Smooth muscle cell (in vitro differentiated cells): ENCODE measurements around the gene SLC44A3. TPM values are rescaled to one million over a fixed set of nuclear protein-coding genes. Genes with fewer than 3 reads are reported as not detected.
A peak's percentile ranks its signal among the peaks of the same experiment; 100 is the strongest.

Source experiments
- DNase-seq: peaks from one replicate; lab custom pipeline; 2025; ENCODE audit not compliant: unreplicated experiment; lab: John Stamatoyannopoulos, UW
- H2AFZ ChIP-seq: fragments of 200-600 bp; sonication (generic); 2 replicates; pipeline ENCODE4 v1.6.0; 2016; ENCODE audit warnings: antibody characterized with exemption, low read depth, mild to moderate bottlenecking
- H3F3A ChIP-seq: fragments of 200-600 bp; sonication (generic); 2 replicates; pipeline ENCODE4 v1.6.0; 2017; ENCODE audit warnings: antibody characterized with exemption, low read depth
- H3K27ac ChIP-seq: fragments of 200-600 bp; sonication (generic); 2 replicates; pipeline ENCODE4 v1.5.1; 2016; ENCODE audit warnings: low read depth, mild to moderate bottlenecking
- H3K27me3 ChIP-seq: fragments of 200-600 bp; sonication (generic); 2 replicates; pipeline ENCODE4 v1.6.1; 2016; ENCODE audit warnings: low read depth, mild to moderate bottlenecking
- H3K36me3 ChIP-seq: fragments of 200-600 bp; sonication (generic); 2 replicates; pipeline ENCODE4 v1.5.1; 2016; ENCODE audit warnings: low read depth
- H3K4me1 ChIP-seq: fragments of 200-600 bp; sonication (generic); 2 replicates; pipeline ENCODE4 v1.5.1; 2016; ENCODE audit warnings: low read depth
- H3K4me2 ChIP-seq: fragments of 200-600 bp; sonication (generic); 2 replicates; pipeline ENCODE4 v1.6.0; 2016; ENCODE audit warnings: mild to moderate bottlenecking
- H3K4me3 ChIP-seq: fragments of 200-600 bp; sonication (generic); 2 replicates; pipeline ENCODE4 v1.5.1; 2016; ENCODE audit warnings: mild to moderate bottlenecking
- H3K79me2 ChIP-seq: fragments of 200-600 bp; sonication (generic); 2 replicates; pipeline ENCODE4 v1.6.0; 2016; ENCODE audit warnings: low read depth, mild to moderate bottlenecking
- H3K9ac ChIP-seq: fragments of 200-600 bp; sonication (generic); 2 replicates; pipeline ENCODE4 v1.6.0; 2016; ENCODE audit warnings: low read depth
- H3K9me3 ChIP-seq: fragments of 200-600 bp; sonication (generic); replicated peaks from 2 replicates; pipeline ENCODE4 v1.5.1; 2016; ENCODE audit warnings: low read depth
- H4K20me1 ChIP-seq: fragments of 200-600 bp; sonication (generic); 2 replicates; pipeline ENCODE4 v1.6.0; 2016; ENCODE audit warnings: low read depth
- WGBS: methylation state at CpG from one replicate; pipeline ENCODE4 v1.1.7; 2016; ENCODE audit warnings: low lambda C conversion rate; 5-methylcytosine and 5-hydroxymethylcytosine counted together
- polyA plus RNA-seq: library from polyadenylated mRNA; unstranded; fragments of >200 nt; fragmentation: Nextera tagmentation; extraction: Ambion mirVana; gene quantifications from 2 replicates; pipeline ENCODE4 v1.2.1, GENCODE V29; 2016
- total RNA-seq: library from RNA; depleted of rRNA; stranded (reverse); fragments of >200 nt; gene quantifications from 2 replicates; pipeline ENCODE4 v1.2.3, GENCODE V29; 2014
- TF ChIP-seq, protein P1 (sequence below): fragments of 200-600 bp; sonication (generic); IDR thresholded peaks from 2 replicates; pipeline ENCODE4 v1.5.1; 2017; ENCODE audit warnings: borderline replicate concordance, mild to moderate bottlenecking, antibody characterized with exemption; ENCODE audit not compliant: insufficient read depth, poor library complexity, severe bottlenecking

SLC44A3 gene
- total and polyA plus RNA-seq, 2 experiments from 2014 or later, result 3.2 to 10.0 TPM

DNA sequence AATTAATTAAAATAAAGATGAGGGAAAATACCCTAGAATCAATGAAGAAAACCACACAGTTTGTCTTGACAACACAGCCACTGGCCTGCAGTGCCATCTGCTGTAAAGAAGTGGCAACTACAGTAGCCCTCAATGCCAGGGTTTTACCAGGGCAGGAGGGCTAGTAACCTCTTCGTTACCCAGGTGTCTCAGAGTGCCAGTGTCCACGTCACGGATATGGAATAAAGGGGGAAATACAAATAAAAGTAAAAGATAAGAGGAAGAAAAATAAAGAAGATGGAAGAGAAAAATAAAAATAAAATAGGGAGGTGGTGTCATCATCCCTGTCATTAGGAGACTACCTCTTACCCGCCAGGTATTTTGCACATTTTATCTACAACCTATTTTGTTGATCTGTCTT lies 14.2 kb upstream of the SLC44A3 start:
- Histone ChIP-seq H3K9me3 (no peaks in the 10 kb centered on the region), H3K79me2 (peaks cover 4% of the 10 kb centered on the region), H3K27me3 (no peaks in the 10 kb centered on the region), H3K9ac (no peak overlapping the region), H3K27ac (no peak overlapping the region), H3K4me2 (peak overlapping the region; percentile 58), H4K20me1 (no peaks in the 10 kb centered on the region), H3K36me3 (no peaks in the 10 kb centered on the region), H3K4me1 (peaks cover 21% of the 10 kb centered on the region), H3K4me3 (peak overlapping the region; percentile 8), H2AFZ (no peak overlapping the region), H3F3A (peaks cover 33% of the 10 kb centered on the region)
- WGBS, result 35% methylated on average over 4 of the region's 4 CpGs
- TF ChIP-seq, protein P1, sequence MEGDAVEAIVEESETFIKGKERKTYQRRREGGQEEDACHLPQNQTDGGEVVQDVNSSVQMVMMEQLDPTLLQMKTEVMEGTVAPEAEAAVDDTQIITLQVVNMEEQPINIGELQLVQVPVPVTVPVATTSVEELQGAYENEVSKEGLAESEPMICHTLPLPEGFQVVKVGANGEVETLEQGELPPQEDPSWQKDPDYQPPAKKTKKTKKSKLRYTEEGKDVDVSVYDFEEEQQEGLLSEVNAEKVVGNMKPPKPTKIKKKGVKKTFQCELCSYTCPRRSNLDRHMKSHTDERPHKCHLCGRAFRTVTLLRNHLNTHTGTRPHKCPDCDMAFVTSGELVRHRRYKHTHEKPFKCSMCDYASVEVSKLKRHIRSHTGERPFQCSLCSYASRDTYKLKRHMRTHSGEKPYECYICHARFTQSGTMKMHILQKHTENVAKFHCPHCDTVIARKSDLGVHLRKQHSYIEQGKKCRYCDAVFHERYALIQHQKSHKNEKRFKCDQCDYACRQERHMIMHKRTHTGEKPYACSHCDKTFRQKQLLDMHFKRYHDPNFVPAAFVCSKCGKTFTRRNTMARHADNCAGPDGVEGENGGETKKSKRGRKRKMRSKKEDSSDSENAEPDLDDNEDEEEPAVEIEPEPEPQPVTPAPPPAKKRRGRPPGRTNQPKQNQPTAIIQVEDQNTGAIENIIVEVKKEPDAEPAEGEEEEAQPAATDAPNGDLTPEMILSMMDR, result peak; percentile 99
- no peak for DNase-seq

DNA sequence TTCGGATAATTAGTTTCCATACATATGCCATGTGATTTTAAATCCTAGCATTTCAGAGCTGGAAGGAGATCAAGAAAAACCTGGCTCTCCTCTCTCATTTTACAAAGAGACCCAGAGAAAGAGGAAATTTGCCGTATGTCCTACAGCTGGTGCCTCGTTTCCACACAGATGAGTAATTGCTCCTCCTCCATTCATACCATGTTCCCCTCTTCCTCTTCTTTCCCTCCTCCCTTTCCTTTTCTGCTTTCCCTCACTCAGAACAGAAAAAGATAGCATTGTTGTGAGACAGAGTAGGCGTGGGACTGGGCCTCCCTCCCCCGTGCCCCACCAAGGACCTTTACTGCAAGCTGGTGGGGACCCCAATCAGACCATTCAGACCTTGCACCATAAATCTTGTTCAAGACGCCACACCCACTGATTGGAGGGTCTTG lies 13.7 kb upstream of the SLC44A3 start:
- Histone ChIP-seq H3K27me3 (no peaks in the 10 kb centered on the region), H3K9me3 (no peaks in the 10 kb centered on the region), H3K4me2 (peak overlapping the region; percentile 58), H3F3A (peaks cover 31% of the 10 kb centered on the region), H3K4me3 (peak overlapping the region; percentile 8), H3K36me3 (no peaks in the 10 kb centered on the region), H3K4me1 (peaks cover 19% of the 10 kb centered on the region), H4K20me1 (no peaks in the 10 kb centered on the region), H2AFZ (no peak overlapping the region), H3K27ac (no peak overlapping the region), H3K9ac (no peak overlapping the region), H3K79me2 (peaks cover 4% of the 10 kb centered on the region)
- TF ChIP-seq, protein P1, result no peak
- DNase-seq, result no peak
- 24% methylated on average over 6 of the region's 6 CpGs for WGBS

DNA sequence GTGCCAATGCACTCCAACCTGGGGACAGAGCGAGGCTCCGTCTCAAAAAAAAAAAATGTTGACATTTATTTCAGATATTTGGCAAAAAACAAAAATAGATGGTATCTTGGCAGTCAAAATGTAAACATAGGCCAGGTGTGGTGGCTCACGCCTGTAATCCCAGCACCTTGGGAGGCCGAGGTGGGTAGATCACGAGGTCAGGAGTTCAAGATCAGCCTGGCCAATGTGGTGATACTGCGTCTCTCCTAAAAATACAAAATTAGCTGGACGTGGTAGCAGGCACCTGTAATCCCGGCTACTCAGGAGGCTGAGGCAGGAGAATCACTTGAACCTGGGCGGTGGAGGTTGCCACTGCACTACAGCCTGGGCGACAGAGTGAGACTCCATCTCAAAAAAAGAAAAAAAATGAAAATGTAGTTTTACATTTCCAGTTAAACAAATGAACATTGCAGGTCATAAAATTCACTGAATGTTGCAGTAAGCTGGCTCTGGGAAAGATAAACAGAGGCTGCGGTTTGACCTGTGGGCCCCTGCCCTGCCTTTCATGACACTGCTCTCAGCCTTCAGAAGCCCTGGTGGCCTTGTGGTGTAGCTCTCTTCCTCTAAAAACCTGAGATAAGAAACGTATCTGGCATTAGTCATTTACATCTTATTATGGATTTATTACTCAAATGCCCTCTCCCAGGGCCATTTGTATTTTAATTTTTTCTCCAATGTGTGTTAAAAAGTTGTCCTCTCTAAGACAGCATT lies 12.2 kb upstream of the SLC44A3 start:
- TF ChIP-seq, protein P1, result no peak
- Histone ChIP-seq H3F3A (peaks cover 31% of the 10 kb centered on the region), H3K27me3 (no peaks in the 10 kb centered on the region), H3K9me3 (no peaks in the 10 kb centered on the region), H3K79me2 (peaks cover 4% of the 10 kb centered on the region), H3K36me3 (no peaks in the 10 kb centered on the region), H3K4me1 (peaks cover 13% of the 10 kb centered on the region), H2AFZ (no peak overlapping the region), H4K20me1 (no peaks in the 10 kb centered on the region), H3K4me2 (peak overlapping the region; percentile 66), H3K4me3 (no peak overlapping the region), H3K27ac (peak overlapping the region; percentile 44), H3K9ac (no peak overlapping the region)
- no peak for DNase-seq
- WGBS, result 69% methylated on average over 12 of the region's 12 CpGs

DNA sequence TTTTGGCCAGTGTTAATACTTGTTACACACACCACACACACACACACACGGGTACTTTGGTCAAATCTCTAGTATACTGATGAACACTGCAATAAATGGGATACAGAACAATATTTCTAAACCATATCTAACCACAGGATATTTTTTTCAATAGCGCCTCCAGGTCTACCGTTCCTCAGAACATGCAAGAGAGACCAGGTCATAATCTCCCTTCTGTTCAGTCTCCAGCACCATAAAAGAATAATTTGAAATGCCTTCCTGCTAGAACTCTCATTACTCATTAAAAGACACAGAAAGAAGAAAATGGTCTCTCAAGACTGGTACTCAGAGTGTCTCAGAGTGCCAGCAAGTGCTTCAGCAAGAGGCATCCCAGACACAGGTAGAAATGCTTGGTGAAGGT lies 11.5 kb upstream of the SLC44A3 start:
- DNase-seq, result no peak
- TF ChIP-seq, protein P1, result no peak
- no peak overlapping the region for H3K9ac ChIP-seq
- peaks cover 31% of the 10 kb centered on the region for H3F3A ChIP-seq
- H3K4me1 ChIP-seq, result peaks cover 6% of the 10 kb centered on the region
- no peaks in the 10 kb centered on the region for H3K9me3 ChIP-seq
- peak overlapping the region; percentile 66 for H3K4me2 ChIP-seq
- no peaks in the 10 kb centered on the region for H3K27me3 ChIP-seq
- WGBS, result 68% methylated on average over 3 of the region's 3 CpGs
- H4K20me1 ChIP-seq, result no peaks in the 10 kb centered on the region
- H2AFZ ChIP-seq, result no peak overlapping the region
- no peaks in the 10 kb centered on the region for H3K36me3 ChIP-seq
- H3K79me2 ChIP-seq, result peaks cover 4% of the 10 kb centered on the region
- H3K27ac ChIP-seq, result peak overlapping the region; percentile 44
- H3K4me3 ChIP-seq, result no peak overlapping the region
